ENCODE data around the gene ZSCAN10. TPM values are rescaled to one million over a fixed set of nuclear protein-coding genes. Genes with fewer than 3 reads are reported as not detected.

The ZSCAN10 gene
- total and polyA plus RNA-seq, 9 of the 15 experiments (the other 6 are each of a cell fraction or from before 2014, with no cell fraction given): 0.22 TPM; not detected in 8

- TF ChIP-seq ZNF766 (CRISPR knock-in tag; conservative IDR thresholded peaks at IDR 0.05): no peak; the same call in 1 of the 2 replicates
- TF ChIP-seq KDM2B (CRISPR knock-in tag; IDR thresholded peaks at IDR 0.05): peak; percentile 54; the same call in 1 of the 2 replicates
- TF ChIP-seq BHLHE40 (IDR thresholded peaks at IDR 0.05; ENCODE audit: low read length): peak; percentile 20; the same call in 1 of the 2 replicates
- TF ChIP-seq HOMEZ (CRISPR knock-in tag; IDR thresholded peaks at IDR 0.05): 0 out of 2 replicates have a peak, but pooled peaks have one; percentile 42
- TF ChIP-seq GTF3C2 (IDR thresholded peaks at IDR 0.05; ENCODE audit: borderline replicate concordance, extremely low read depth, insufficient read length): no peak
- TF ChIP-seq NKRF (IDR thresholded peaks at IDR 0.05; ENCODE audit: borderline replicate concordance): peak; percentile 74; the same call in 1 of the 2 replicates
- no peak for TF ChIP-seq TCF3 (CRISPR knock-in tag; IDR thresholded peaks at IDR 0.05)
- TF ChIP-seq NFIC (IDR thresholded peaks at IDR 0.05): peak; percentile 69
- TF ChIP-seq SOX6 (IDR thresholded peaks at IDR 0.05): no peak
- TF ChIP-seq MECOM (CRISPR knock-in tag; IDR thresholded peaks at IDR 0.05): no peak
- no peak for TF ChIP-seq PTRF (tag; IDR thresholded peaks at IDR 0.05)
- TF ChIP-seq PTBP1 (IDR thresholded peaks at IDR 0.05; ENCODE audit: low read depth, low read length): no peak
- TF ChIP-seq PCBP2 (IDR thresholded peaks at IDR 0.05; ENCODE audit: low read depth, low read length, poor library complexity, severe bottlenecking): no peak
- peak; percentile 76 for TF ChIP-seq RB1 (IDR thresholded peaks at IDR 0.05; ENCODE audit: low read depth)
- peak; percentile 99 for TF ChIP-seq GABPA (tag; conservative IDR thresholded peaks at IDR 0.05; ENCODE audit: low read depth)
- no peak for TF ChIP-seq SRSF1 (IDR thresholded peaks at IDR 0.05; ENCODE audit: low read depth, low read length)
- TF ChIP-seq MTA3 (IDR thresholded peaks at IDR 0.05; ENCODE audit: borderline replicate concordance): peak; percentile 88
- TF ChIP-seq RFX7 (CRISPR knock-in tag; IDR thresholded peaks at IDR 0.05): no peak
- peak; percentile 34 to 79 for TF ChIP-seq E2F6 (IDR thresholded peaks at IDR 0.05; ENCODE audit: borderline replicate concordance in 1 of 2, extremely low read depth in 1 of 2, insufficient read depth in 1 of 2, insufficient read length in 1 of 2, low read depth in 1 of 2, low read length in 1 of 2, poor library complexity in 1 of 2, severe bottlenecking in 1 of 2)
- TF ChIP-seq NCOA1 (IDR thresholded peaks at IDR 0.05; ENCODE audit: low read depth): peak; percentile 93
- TF ChIP-seq ZNF586 (CRISPR knock-in tag; conservative IDR thresholded peaks at IDR 0.05): no peak
These were observed 7.3 kb upstream of the ZSCAN10 start (continued) for GRCh38 chr16:3106205-3106928.
